Measurements from ENCODE around the gene DNHD1.

DNHD1 gene

GRCh38 chr11:6473451-6474412 is 23.3 kb upstream of the DNHD1 start, which contains the start of gene TRIM3:
TSS of gene TRIM3 (minus strand) at chr11:6473941. CDS start at chr11:6465695, 8,246 bp downstream.
- Histone ChIP-seq H4K20me1 (ENCODE audit: low read depth, low read length) (no peaks in the 10 kb centered on the region), H3F3A (ENCODE audit: insufficient read depth) (peaks cover 15% of the 10 kb centered on the region), H3K4me2 (ENCODE audit: low read depth, low read length, poor library complexity, severe bottlenecking) (peak within 1 kb of the TSS; percentile 92), H3K36me3 (ENCODE audit: low read length) (no peaks in the 10 kb centered on the region), H3K27me3 (ENCODE audit: low read length) (no peaks in the 10 kb centered on the region), H3K27ac (ENCODE audit: low read depth, low read length) (no peak within 1 kb of the TSS), H3K9ac (ENCODE audit: low read length) (peak within 1 kb of the TSS; percentile 68), H3K4me3 (ENCODE audit: insufficient read depth, low read length, poor library complexity, severe bottlenecking) (peak within 1 kb of the TSS; percentile 74), H3K9me3 (ENCODE audit: insufficient read depth, low read length) (no peaks in the 10 kb centered on the region), H3K79me2 (ENCODE audit: insufficient read depth, low read length) (no peaks in the 10 kb centered on the region), H3K9me2 (replicated peaks; ENCODE audit: insufficient read depth, low read length) (no peaks in the 10 kb centered on the region), H2AFZ (ENCODE audit: low read depth, low read length, severe bottlenecking) (peak within 1 kb of the TSS; percentile 96)
- no peak for TF ChIP-seq EZH2phosphoT487 (conservative IDR thresholded peaks at IDR 0.05; ENCODE audit: low read length)

DNA sequence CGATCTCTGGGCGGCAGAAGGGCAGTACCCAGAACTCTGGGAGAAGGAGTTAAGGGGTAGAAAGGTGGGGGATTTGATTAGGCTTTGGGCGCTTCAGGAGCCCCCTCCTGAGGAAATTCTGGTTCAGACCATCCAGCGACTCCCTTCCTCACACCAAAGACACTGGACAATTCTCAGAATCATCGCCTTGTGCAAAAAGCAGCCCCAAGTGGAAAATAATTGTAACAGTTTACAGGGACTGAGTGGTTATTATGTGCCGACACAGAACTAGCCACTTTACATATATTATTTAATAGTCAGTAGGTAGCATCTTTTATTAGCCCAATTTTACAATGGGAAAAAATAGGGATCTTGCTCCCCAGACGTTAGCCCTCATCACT is 22.7 kb upstream of the DNHD1 start:
- H3K4me3 ChIP-seq (ENCODE audit: insufficient read depth, low read length, poor library complexity, severe bottlenecking): peak overlapping the region; percentile 35
- peaks cover 15% of the 10 kb centered on the region for H3F3A ChIP-seq (ENCODE audit: insufficient read depth)
- no peaks in the 10 kb centered on the region for H3K79me2 ChIP-seq (ENCODE audit: insufficient read depth, low read length)
- H3K9me2 ChIP-seq (replicated peaks; ENCODE audit: insufficient read depth, low read length): no peaks in the 10 kb centered on the region
- no peaks in the 10 kb centered on the region for H4K20me1 ChIP-seq (ENCODE audit: low read depth, low read length)
- H3K4me2 ChIP-seq (ENCODE audit: low read depth, low read length, poor library complexity, severe bottlenecking): peak overlapping the region; percentile 52
- no peaks in the 10 kb centered on the region for H3K27me3 ChIP-seq (ENCODE audit: low read length)
- no peak overlapping the region for H3K27ac ChIP-seq (ENCODE audit: low read depth, low read length)
- H3K36me3 ChIP-seq (ENCODE audit: low read length): no peaks in the 10 kb centered on the region
- peak overlapping the region; percentile 45 for H2AFZ ChIP-seq (ENCODE audit: low read depth, low read length, severe bottlenecking)
- H3K9me3 ChIP-seq (ENCODE audit: insufficient read depth, low read length): no peaks in the 10 kb centered on the region
- H3K9ac ChIP-seq (ENCODE audit: low read length): peak overlapping the region; percentile 26; the same call in 1 of the 2 replicates
- TF ChIP-seq CTCF (IDR thresholded peaks at IDR 0.05; ENCODE audit: insufficient read depth, low read length, poor library complexity, severe bottlenecking): no peak
- TF ChIP-seq EZH2phosphoT487 (conservative IDR thresholded peaks at IDR 0.05; ENCODE audit: low read length): no peak

DNA sequence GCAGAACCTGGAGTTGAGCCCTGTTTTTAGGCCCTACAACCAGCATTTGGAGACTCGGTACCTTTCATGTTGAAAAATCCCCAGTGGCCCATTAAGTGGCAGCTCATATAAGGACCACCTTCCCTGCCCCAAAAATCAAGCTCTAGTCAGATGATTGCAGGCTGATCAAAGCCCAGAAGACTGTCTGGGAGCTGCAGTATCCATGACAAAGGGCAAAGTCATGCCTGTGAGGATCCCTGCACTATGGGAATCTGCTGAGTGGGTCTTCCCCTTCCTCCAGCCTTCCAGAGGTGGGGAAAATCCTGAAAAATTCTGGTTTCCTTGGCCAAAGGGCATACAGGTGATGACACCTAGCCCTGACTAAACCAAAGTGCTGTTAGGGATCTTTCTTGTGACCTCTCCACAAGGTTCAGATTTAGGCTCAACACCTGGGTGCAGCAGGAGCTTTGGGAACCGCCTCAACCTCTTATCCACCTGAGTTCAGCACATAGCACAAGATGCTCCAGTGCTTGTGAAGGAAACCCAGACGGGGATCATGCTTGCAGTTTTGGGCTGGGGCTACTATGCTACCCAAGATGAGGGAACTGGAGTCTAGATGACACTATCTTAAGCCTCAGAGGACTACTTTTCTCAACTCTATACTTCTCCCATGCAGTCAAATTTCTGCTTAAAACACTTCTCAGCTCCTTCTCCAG is 22.1 kb upstream of the DNHD1 start:
- Histone ChIP-seq H3K36me3 (ENCODE audit: low read length) (no peaks in the 10 kb centered on the region), H3K4me3 (ENCODE audit: insufficient read depth, low read length, poor library complexity, severe bottlenecking) (no peak overlapping the region), H3K4me2 (ENCODE audit: low read depth, low read length, poor library complexity, severe bottlenecking) (no peak overlapping the region), H3K27me3 (ENCODE audit: low read length) (no peaks in the 10 kb centered on the region), H2AFZ (ENCODE audit: low read depth, low read length, severe bottlenecking) (no peak overlapping the region), H3F3A (ENCODE audit: insufficient read depth) (peaks cover 15% of the 10 kb centered on the region), H3K9me2 (replicated peaks; ENCODE audit: insufficient read depth, low read length) (no peaks in the 10 kb centered on the region), H3K9me3 (ENCODE audit: insufficient read depth, low read length) (no peaks in the 10 kb centered on the region), H3K79me2 (ENCODE audit: insufficient read depth, low read length) (peaks cover 5% of the 10 kb centered on the region; the same call in 1 of the 2 replicates), H3K9ac (ENCODE audit: low read length) (no peak overlapping the region), H3K27ac (ENCODE audit: low read depth, low read length) (no peak overlapping the region), H4K20me1 (ENCODE audit: low read depth, low read length) (no peaks in the 10 kb centered on the region)
- TF ChIP-seq CTCF (IDR thresholded peaks at IDR 0.05; ENCODE audit: insufficient read depth, low read length, poor library complexity, severe bottlenecking) (no peak), EZH2phosphoT487 (conservative IDR thresholded peaks at IDR 0.05; ENCODE audit: low read length) (no peak)

Data from SU-DHL-6 (cell line).